Neural cell (in vitro differentiated cells): Measurements from ENCODE around the gene MANF. TPM values are rescaled to one million over a fixed set of nuclear protein-coding genes. Genes with fewer than 3 reads are reported as not detected.

Experiments
- H2AFZ ChIP-seq: fragments of 200-600, 300-800 bp; sonication (generic), shearing (Covaris generic); 2 replicates; pipeline ENCODE4 v1.6.0; 2014; ENCODE audit warnings: low read depth, mild to moderate bottlenecking, antibody characterized with exemption, low read length, moderate library complexity
- H3F3A ChIP-seq: fragments of 200-600 bp; shearing (Covaris generic); 2 replicates; pipeline ENCODE4 v1.6.1; 2016; ENCODE audit warnings: mild to moderate bottlenecking, moderate library complexity, mixed read lengths, antibody characterized with exemption, low read length; ENCODE audit not compliant: insufficient read depth, poor library complexity, severe bottlenecking
- H3K27ac ChIP-seq: fragments of 200-600, 300-800 bp; sonication (generic), shearing (Covaris generic); 2 replicates; pipeline ENCODE4 v1.5.1; 2014; ENCODE audit warnings: mild to moderate bottlenecking, low read length, moderate library complexity
- H3K27me3 ChIP-seq: fragments of 300-800, 200-600 bp; sonication (generic), shearing (Covaris generic); 2 replicates; pipeline ENCODE4 v1.6.0; 2014; ENCODE audit warnings: mild to moderate bottlenecking, low read depth, low read length, moderate library complexity; ENCODE audit not compliant: insufficient read depth
- H3K36me3 ChIP-seq: fragments of 300-800, 200-600 bp; sonication (generic), shearing (Covaris generic); 2 replicates; pipeline ENCODE4 v1.5.1; 2014; ENCODE audit warnings: mild to moderate bottlenecking, antibody characterized with exemption, low read length, moderate library complexity; ENCODE audit not compliant: insufficient read depth
- H3K4me2 ChIP-seq: fragments of 300-800, 200-600 bp; sonication (generic), shearing (Covaris generic); 2 replicates; pipeline ENCODE4 v1.6.0; 2014; ENCODE audit warnings: mild to moderate bottlenecking, low read length
- H3K4me3 ChIP-seq: fragments of 300-800, 200-600 bp; sonication (generic), shearing (Covaris generic); 2 replicates; pipeline ENCODE4 v1.5.1; 2014; ENCODE audit warnings: mild to moderate bottlenecking, low read length, moderate library complexity
- H3K79me2 ChIP-seq: fragments of 200-600 bp; shearing (Covaris generic); replicated peaks from 2 replicates; pipeline ENCODE4 v1.6.0; 2014; ENCODE audit warnings: mild to moderate bottlenecking, low read length, moderate library complexity; ENCODE audit not compliant: insufficient read depth
- H3K9ac ChIP-seq: fragments of 300-800, 200-600 bp; sonication (generic), shearing (Covaris generic); 2 replicates; pipeline ENCODE4 v1.6.1; 2016; ENCODE audit warnings: mild to moderate bottlenecking, low read length, mixed read lengths
- H3K9me2 ChIP-seq: fragments of 200-600 bp; shearing (Covaris generic); 2 replicates; pipeline ENCODE4 v1.6.1; 2016; ENCODE audit warnings: mild to moderate bottlenecking, low read length, mixed read lengths; ENCODE audit not compliant: insufficient read depth
- H3K9me3 ChIP-seq: fragments of 200-600, 300-800 bp; sonication (generic), shearing (Covaris generic); 2 replicates; pipeline ENCODE4 v1.6.1; 2016; ENCODE audit warnings: mild to moderate bottlenecking, mixed run types, low read length, moderate library complexity, mixed read lengths
- H4K20me1 ChIP-seq: fragments of 200-600 bp; shearing (Covaris generic); 2 replicates; pipeline ENCODE4 v1.6.1; 2016; ENCODE audit warnings: mild to moderate bottlenecking, mixed run types; ENCODE audit not compliant: insufficient read depth
- EP300 ChIP-seq: fragments of 450-650 bp; conservative IDR thresholded peaks from 2 replicates; pipeline ENCODE4 v1.6.1; 2014; ENCODE audit warnings: antibody characterized with exemption, mild to moderate bottlenecking, moderate library complexity; ENCODE audit not compliant: poor library complexity, severe bottlenecking
- EZH2 ChIP-seq: fragments of 200-600, 300-800 bp; shearing (Covaris generic), sonication (generic); IDR thresholded peaks from 2 replicates; pipeline ENCODE4 v1.6.1; 2014; ENCODE audit warnings: antibody characterized with exemption, low read length, borderline replicate concordance, mild to moderate bottlenecking; ENCODE audit not compliant: insufficient read depth, poor library complexity, severe bottlenecking
- MXI1 ChIP-seq: fragments of 450-650 bp; conservative IDR thresholded peaks from 2 replicates; pipeline ENCODE4 v1.6.1; 2014; ENCODE audit warnings: antibody characterized with exemption, mild to moderate bottlenecking; ENCODE audit not compliant: poor library complexity, severe bottlenecking
- POLR2AphosphoS5 ChIP-seq: IDR thresholded peaks from 2 replicates; pipeline ENCODE4 v1.6.1; 2012
- RAD21 ChIP-seq: fragments of 450-650 bp; conservative IDR thresholded peaks from 2 replicates; pipeline ENCODE4 v1.6.1; 2014; ENCODE audit warnings: antibody characterized with exemption, mild to moderate bottlenecking, moderate library complexity
- SMC3 ChIP-seq: fragments of 450-650 bp; conservative IDR thresholded peaks from 2 replicates; pipeline ENCODE4 v1.6.1; 2014; ENCODE audit warnings: antibody characterized with exemption, mild to moderate bottlenecking, moderate library complexity; ENCODE audit not compliant: poor library complexity
- TAF1 ChIP-seq: IDR thresholded peaks from 2 replicates; pipeline ENCODE4 v1.6.1; 2012; ENCODE audit warnings: low read depth
- polyA plus RNA-seq: library from polyadenylated mRNA; depleted of rRNA; stranded (reverse); fragments of >200 nt; gene quantifications from 2 replicates; pipeline ENCODE4 v1.2.3, GENCODE V29; 2014
- TF ChIP-seq, protein P1 (sequence below): IDR thresholded peaks from 2 replicates; pipeline ENCODE4 v1.6.1; 2012; ENCODE audit warnings: borderline replicate concordance
- TF ChIP-seq, protein P2 (sequence below): fragments of 450-650 bp; IDR thresholded peaks from 2 replicates; pipeline ENCODE4 v1.5.1; 2014; ENCODE audit warnings: antibody characterized with exemption, mild to moderate bottlenecking, moderate library complexity; ENCODE audit not compliant: poor library complexity, severe bottlenecking

The MANF gene
- polyA plus RNA-seq, 1 donor from 2014 or later: 77.3 TPM

DNA sequence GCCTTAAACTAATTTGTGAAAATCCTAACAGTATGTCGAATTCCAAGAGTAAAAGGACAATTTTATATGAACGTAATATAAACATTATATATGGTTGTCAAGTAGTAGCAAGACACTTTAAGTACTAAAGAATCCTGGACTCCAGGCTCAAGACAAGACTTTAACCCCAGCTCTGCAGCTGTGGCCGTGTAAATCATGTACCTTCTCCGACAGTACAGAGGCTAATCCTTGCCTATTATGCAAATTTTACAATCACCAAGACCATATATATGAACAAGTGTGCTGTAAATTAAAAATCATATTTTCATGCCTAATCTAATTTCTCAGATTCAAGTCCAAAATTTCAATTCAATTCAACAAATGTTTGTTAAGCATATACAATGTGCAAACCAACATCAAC is 41.8 kb downstream of the MANF start:
- H3K27ac ChIP-seq: no peak overlapping the region
- no peak for TF ChIP-seq RAD21
- TF ChIP-seq POLR2AphosphoS5: no peak
- no peak for TF ChIP-seq EZH2
- no peak for TF ChIP-seq TAF1
- TF ChIP-seq EP300: no peak
- TF ChIP-seq SMC3: no peak
- TF ChIP-seq, protein P1, sequence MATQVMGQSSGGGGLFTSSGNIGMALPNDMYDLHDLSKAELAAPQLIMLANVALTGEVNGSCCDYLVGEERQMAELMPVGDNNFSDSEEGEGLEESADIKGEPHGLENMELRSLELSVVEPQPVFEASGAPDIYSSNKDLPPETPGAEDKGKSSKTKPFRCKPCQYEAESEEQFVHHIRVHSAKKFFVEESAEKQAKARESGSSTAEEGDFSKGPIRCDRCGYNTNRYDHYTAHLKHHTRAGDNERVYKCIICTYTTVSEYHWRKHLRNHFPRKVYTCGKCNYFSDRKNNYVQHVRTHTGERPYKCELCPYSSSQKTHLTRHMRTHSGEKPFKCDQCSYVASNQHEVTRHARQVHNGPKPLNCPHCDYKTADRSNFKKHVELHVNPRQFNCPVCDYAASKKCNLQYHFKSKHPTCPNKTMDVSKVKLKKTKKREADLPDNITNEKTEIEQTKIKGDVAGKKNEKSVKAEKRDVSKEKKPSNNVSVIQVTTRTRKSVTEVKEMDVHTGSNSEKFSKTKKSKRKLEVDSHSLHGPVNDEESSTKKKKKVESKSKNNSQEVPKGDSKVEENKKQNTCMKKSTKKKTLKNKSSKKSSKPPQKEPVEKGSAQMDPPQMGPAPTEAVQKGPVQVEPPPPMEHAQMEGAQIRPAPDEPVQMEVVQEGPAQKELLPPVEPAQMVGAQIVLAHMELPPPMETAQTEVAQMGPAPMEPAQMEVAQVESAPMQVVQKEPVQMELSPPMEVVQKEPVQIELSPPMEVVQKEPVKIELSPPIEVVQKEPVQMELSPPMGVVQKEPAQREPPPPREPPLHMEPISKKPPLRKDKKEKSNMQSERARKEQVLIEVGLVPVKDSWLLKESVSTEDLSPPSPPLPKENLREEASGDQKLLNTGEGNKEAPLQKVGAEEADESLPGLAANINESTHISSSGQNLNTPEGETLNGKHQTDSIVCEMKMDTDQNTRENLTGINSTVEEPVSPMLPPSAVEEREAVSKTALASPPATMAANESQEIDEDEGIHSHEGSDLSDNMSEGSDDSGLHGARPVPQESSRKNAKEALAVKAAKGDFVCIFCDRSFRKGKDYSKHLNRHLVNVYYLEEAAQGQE: no peak
- TF ChIP-seq, protein P2, sequence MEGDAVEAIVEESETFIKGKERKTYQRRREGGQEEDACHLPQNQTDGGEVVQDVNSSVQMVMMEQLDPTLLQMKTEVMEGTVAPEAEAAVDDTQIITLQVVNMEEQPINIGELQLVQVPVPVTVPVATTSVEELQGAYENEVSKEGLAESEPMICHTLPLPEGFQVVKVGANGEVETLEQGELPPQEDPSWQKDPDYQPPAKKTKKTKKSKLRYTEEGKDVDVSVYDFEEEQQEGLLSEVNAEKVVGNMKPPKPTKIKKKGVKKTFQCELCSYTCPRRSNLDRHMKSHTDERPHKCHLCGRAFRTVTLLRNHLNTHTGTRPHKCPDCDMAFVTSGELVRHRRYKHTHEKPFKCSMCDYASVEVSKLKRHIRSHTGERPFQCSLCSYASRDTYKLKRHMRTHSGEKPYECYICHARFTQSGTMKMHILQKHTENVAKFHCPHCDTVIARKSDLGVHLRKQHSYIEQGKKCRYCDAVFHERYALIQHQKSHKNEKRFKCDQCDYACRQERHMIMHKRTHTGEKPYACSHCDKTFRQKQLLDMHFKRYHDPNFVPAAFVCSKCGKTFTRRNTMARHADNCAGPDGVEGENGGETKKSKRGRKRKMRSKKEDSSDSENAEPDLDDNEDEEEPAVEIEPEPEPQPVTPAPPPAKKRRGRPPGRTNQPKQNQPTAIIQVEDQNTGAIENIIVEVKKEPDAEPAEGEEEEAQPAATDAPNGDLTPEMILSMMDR: no peak
- TF ChIP-seq MXI1: no peak

DNA sequence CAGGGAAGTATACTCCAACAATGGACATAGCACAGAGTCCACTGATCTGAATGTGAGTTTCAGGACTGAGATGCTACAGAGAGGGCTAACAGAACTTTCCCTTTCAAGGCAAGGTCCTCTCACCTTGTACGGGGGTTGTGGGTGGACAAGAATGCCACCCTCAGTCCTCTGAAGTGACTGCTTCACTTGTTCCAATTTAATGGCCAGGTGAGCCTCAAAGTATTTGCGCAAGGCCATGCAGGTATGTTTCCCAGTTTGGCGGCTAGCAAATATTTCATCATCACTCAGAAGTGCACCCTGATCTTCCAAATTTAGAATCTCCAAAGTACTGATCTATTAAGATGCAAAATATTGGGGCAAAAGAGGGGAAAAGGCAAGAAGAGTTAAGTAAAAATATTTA is 44.0 kb downstream of the MANF start:
- Histone ChIP-seq H3K9me2 (no peaks in the 10 kb centered on the region), H3K4me2 (no peak overlapping the region), H3K27me3 (no peaks in the 10 kb centered on the region), H3F3A (no peaks in the 10 kb centered on the region), H3K27ac (no peak overlapping the region), H3K36me3 (no peaks in the 10 kb centered on the region), H3K9ac (no peak overlapping the region), H4K20me1 (no peaks in the 10 kb centered on the region), H3K4me3 (no peak overlapping the region), H3K9me3 (no peaks in the 10 kb centered on the region), H2AFZ (no peak overlapping the region), H3K79me2 (no peaks in the 10 kb centered on the region)
- no peak for TF ChIP-seq EZH2
- no peak for TF ChIP-seq POLR2AphosphoS5
- no peak for TF ChIP-seq EP300
- no peak for TF ChIP-seq RAD21
- TF ChIP-seq, protein P1: no peak
- TF ChIP-seq, protein P2: no peak
- TF ChIP-seq SMC3: no peak
- TF ChIP-seq TAF1: no peak
- no peak for TF ChIP-seq MXI1

More for the DNA sequence above, 41.8 kb downstream of the MANF start:
- Histone ChIP-seq H3F3A (no peaks in the 10 kb centered on the region), H3K27me3 (no peaks in the 10 kb centered on the region), H3K36me3 (no peaks in the 10 kb centered on the region), H3K9me2 (no peaks in the 10 kb centered on the region), H3K79me2 (no peaks in the 10 kb centered on the region), H3K4me2 (no peak overlapping the region), H3K9ac (no peak overlapping the region), H3K4me3 (no peak overlapping the region), H3K9me3 (no peaks in the 10 kb centered on the region), H2AFZ (no peak overlapping the region), H4K20me1 (no peaks in the 10 kb centered on the region)
